K562 (cell line): ENCODE results near the gene ADAT3. TPM values are rescaled to one million over a fixed set of nuclear protein-coding genes. Genes with fewer than 3 reads are reported as not detected.

Experiments used
- CAMTA2 ChIP-seq: fragments of 250-450 bp; sonication (Bioruptor Pico); conservative IDR thresholded peaks from 2 replicates; pipeline ENCODE4 v1.5.1; 2022
- EP300 ChIP-seq: IDR thresholded peaks from 2 replicates; pipeline ENCODE4 v1.6.1; 2012; ENCODE audit warnings: low read length, improper control_type of control experiment
- ETS1 ChIP-seq: conservative IDR thresholded peaks from 2 replicates; pipeline ENCODE4 v1.6.1; 2011; ENCODE audit warnings: low read depth, mild to moderate bottlenecking, low read length; ENCODE audit not compliant: control insufficient read depth
- GTF2A2 ChIP-seq: IDR thresholded peaks from 2 replicates; pipeline ENCODE4 v1.6.1; 2016; ENCODE audit warnings: mild to moderate bottlenecking, missing genetic modification characterization, missing compliant biosample characterization
- HDAC1 ChIP-seq, 2 experiments: fragments of 450-650 bp; IDR thresholded peaks; 2 replicates each; pipeline ENCODE4 v1.6.1; 2016 to 2017; ENCODE audit warnings: inconsistent platforms in 1 of 2, mild to moderate bottlenecking in 1 of 2, moderate library complexity in 1 of 2
- NEUROD1 ChIP-seq: fragments of 150-350 bp; IDR thresholded peaks from 2 replicates; pipeline ENCODE4 v1.6.1; 2014; ENCODE audit warnings: borderline replicate concordance, low read length, low read depth; ENCODE audit not compliant: partially characterized antibody
- NUFIP1 ChIP-seq: fragments of 450-650 bp; IDR thresholded peaks from 2 replicates; pipeline ENCODE4 v1.6.1; 2018; ENCODE audit not compliant: partially characterized antibody
- POLR2A ChIP-seq: fragments of 450-650 bp; conservative IDR thresholded peaks from 2 replicates; pipeline ENCODE4 v1.6.1; 2016
- PRDM10 ChIP-seq: fragments of 450-650 bp; IDR thresholded peaks from 2 replicates; pipeline ENCODE4 v1.6.1; 2018; ENCODE audit not compliant: partially characterized antibody
- ZBTB49 ChIP-seq: sonication (generic); formaldehyde crosslinking; IDR thresholded peaks from 2 replicates; pipeline ENCODE4 v1.8.0; 2022; ENCODE audit warnings: missing genetic modification reagents, mild to moderate bottlenecking, borderline replicate concordance
- ZC3H4 ChIP-seq: sonication (generic); formaldehyde crosslinking; IDR thresholded peaks from 2 replicates; pipeline ENCODE4 v1.9.0; 2021; ENCODE audit warnings: missing genetic modification reagents, borderline replicate concordance
- ZNF217 ChIP-seq: sonication (generic); formaldehyde crosslinking; IDR thresholded peaks from 2 replicates; pipeline ENCODE4 v1.8.0; 2022; ENCODE audit warnings: mild to moderate bottlenecking, missing genetic modification reagents
- ZNF347 ChIP-seq: fragments of 450-650 bp; formaldehyde crosslinking; IDR thresholded peaks from 2 replicates; pipeline ENCODE4 v1.4.0; 2020; ENCODE audit warnings: low read depth, mild to moderate bottlenecking, moderate library complexity
- ZNF408 ChIP-seq: fragments of 250-450 bp; sonication (Bioruptor Pico); IDR thresholded peaks from 2 replicates; pipeline ENCODE4 v1.4.0; 2020; ENCODE audit warnings: low read depth, mild to moderate bottlenecking, moderate library complexity
- ZNF584 ChIP-seq: fragments of 200-800 bp; sonication (Bioruptor generic); IDR thresholded peaks from 2 replicates; pipeline ENCODE4 v1.6.1; 2016; ENCODE audit warnings: low read depth, mild to moderate bottlenecking, missing genetic modification characterization, missing compliant biosample characterization
- ZNF696 ChIP-seq: fragments of 250-450 bp; sonication (Bioruptor Pico); conservative IDR thresholded peaks from 2 replicates; pipeline ENCODE4 v1.4.0; 2020; ENCODE audit warnings: mild to moderate bottlenecking, moderate library complexity
- polyA plus RNA-seq, 8 experiments: library from polyadenylated mRNA; depleted of rRNA in 4 of 8; stranded (reverse) in 5 of 8; unstranded in 3 of 8; fragments of >200 nt; fragmentation: Nextera tagmentation in 2 of 8; fragmentation: Illumina TruSeq in 1 of 8; extraction: Ambion mirVana in 2 of 8; extraction: Trizol in 1 of 8; gene quantifications; 2 replicates each; pipeline versions ENCODE4 v1.2.1 to v1.2.3, GENCODE V29; 2011 to 2014; ENCODE audit warnings: inconsistent platforms in 1 of 8, missing spikeins in 1 of 8
- total RNA-seq, 7 experiments: library from RNA; depleted of rRNA in 6 of 7; stranded (reverse); fragments of >200 nt in 6 of 7; fragmentation: Illumina TruSeq in 2 of 7; extraction: Trizol in 2 of 7; gene quantifications; 2 replicates each; pipeline versions ENCODE4 v1.2.1 to v1.2.3, GENCODE V29; 2011 to 2021; ENCODE audit warnings: low replicate concordance in 1 of 7
- TF ChIP-seq, protein P1 (sequence below): IDR thresholded peaks from 2 replicates; pipeline ENCODE4 v1.6.1; 2016; ENCODE audit warnings: missing genetic modification characterization, missing compliant biosample characterization

Gene ADAT3
- total and polyA plus RNA-seq, 9 of the 15 experiments (the other 6 are each of a cell fraction or from before 2014, with no cell fraction given) = 0.67 to 15.6 (median 7.8) TPM; not detected in 4

DNA sequence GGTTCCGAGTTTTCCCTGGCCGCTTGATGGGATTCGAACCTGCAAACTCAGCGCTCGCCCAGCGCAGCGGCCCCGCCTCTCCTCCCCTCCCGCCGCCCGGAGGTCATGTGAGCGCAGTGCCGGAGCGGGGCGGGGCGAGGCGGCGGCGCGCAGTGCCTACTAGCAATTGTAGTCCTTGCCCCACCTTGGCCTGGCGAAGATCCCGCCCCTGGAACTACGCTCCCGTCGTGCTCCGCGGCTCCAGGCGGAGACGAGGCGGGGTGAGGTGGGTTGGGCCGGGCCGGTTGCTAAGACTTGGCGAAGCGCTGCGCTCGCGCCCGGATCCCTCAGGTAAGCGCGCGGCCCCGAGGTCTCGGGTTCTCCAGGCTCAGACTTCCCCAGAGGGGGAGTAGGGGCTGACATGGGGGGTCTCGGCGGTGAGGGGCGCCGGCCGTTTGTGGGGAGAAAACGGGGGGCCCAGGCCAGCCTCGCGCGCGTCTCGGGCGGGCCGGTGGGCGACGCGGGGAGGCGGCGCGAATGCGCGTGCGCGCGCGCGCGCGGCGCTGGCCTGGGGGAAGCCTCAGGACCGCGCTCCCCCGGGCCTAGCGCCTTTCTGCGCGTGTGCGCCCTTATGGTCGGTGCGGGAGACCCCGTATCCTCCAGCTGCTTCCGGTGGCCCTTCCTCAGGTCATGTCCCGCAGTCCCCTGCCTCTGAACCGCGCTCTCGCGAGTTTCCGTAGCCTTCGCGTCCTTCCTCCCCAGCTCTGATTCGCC is at the start of gene ADAT3, which contains the start of gene SCAMP4 (continued):
- TF ChIP-seq, protein P1, sequence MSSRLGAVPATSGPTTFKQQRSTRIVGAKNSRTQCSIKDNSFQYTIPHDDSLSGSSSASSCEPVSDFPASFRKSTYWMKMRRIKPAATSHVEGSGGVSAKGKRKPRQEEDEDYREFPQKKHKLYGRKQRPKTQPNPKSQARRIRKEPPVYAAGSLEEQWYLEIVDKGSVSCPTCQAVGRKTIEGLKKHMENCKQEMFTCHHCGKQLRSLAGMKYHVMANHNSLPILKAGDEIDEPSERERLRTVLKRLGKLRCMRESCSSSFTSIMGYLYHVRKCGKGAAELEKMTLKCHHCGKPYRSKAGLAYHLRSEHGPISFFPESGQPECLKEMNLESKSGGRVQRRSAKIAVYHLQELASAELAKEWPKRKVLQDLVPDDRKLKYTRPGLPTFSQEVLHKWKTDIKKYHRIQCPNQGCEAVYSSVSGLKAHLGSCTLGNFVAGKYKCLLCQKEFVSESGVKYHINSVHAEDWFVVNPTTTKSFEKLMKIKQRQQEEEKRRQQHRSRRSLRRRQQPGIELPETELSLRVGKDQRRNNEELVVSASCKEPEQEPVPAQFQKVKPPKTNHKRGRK (tag) = no peak
- TF ChIP-seq CAMTA2 (no peak), GTF2A2 (no peak), ZNF408 (no peak), ZNF217 (CRISPR knock-in tag) (no peak), ZNF347 (CRISPR knock-in tag) (no peak), ZNF584 (0 out of 2 replicates have a peak, but pooled peaks have one; percentile 20), ZNF696 (CRISPR knock-in tag) (no peak), POLR2A (peak; percentile 83), PRDM10 (peak; percentile 13), NUFIP1 (no peak), HDAC1 (IDR thresholded peaks at IDR 0.05) (peak in 1 of 2 experiments; percentile 88; a peak in 2 of 4 replicates), NEUROD1 (peak; percentile 11), ZC3H4 (CRISPR knock-in tag) (no peak), ETS1 (peak; percentile 96), EP300 (no peak), ZBTB49 (CRISPR knock-in tag) (no peak)
